H1 (cell line): Measurements from ENCODE around the gene TRAF3IP1. TPM values are rescaled to one million over a fixed set of nuclear protein-coding genes. Genes with fewer than 3 reads are reported as not detected.

ENCODE experiments used
- CTCF ChIA-PET: fragments of 300-600 bp; sonication (Branson Sonifier 250); formaldehyde crosslinking; loops from one replicate; lab custom pipeline; 2021; ENCODE audit not compliant: partially characterized antibody; lab: Charles Lee
- POLR2A ChIA-PET: fragments of 300-600 bp; sonication (Branson Sonifier 250); formaldehyde crosslinking; loops from one replicate; lab custom pipeline; 2021; ENCODE audit warnings: inconsistent platforms; ENCODE audit not compliant: partially characterized antibody; lab: Charles Lee
- DNase-seq, 2 experiments: peaks; one replicate each; pipeline versions ENCODE4 v3.0.0 to v3.0.0-alpha.2; 2010 to 2022; ENCODE audit warnings: low spot score in 2 of 2, low read depth in 1 of 2, mixed read lengths in 1 of 2
- FAIRE-seq: peaks from 2 replicates; lab custom pipeline; 2011; peaks lifted over from hg19 to GRCh38; lab: Jason Lieb, UNC
- H2AFZ ChIP-seq: 2 replicates; pipeline ENCODE4 v1.8.1; 2012; ENCODE audit warnings: low read length, inconsistent platforms
- H2AK5ac ChIP-seq: 2 replicates; pipeline ENCODE4 v1.6.1; 2013; ENCODE audit warnings: low read depth, low read length
- H2BK120ac ChIP-seq: replicated peaks from 2 replicates; pipeline ENCODE3; 2013; ENCODE audit warnings: low read depth, low read length, inconsistent platforms
- H2BK12ac ChIP-seq: 2 replicates; pipeline ENCODE4 v1.6.1; 2013; ENCODE audit warnings: low read depth, low read length
- H2BK15ac ChIP-seq: 2 replicates; pipeline ENCODE4 v1.6.1; 2013; ENCODE audit warnings: low read length
- H2BK20ac ChIP-seq: 2 replicates; pipeline ENCODE4 v1.6.1; 2013; ENCODE audit warnings: low read length
- H2BK5ac ChIP-seq: 2 replicates; pipeline ENCODE4 v1.6.1; 2013; ENCODE audit warnings: low read depth, low read length
- H3K14ac ChIP-seq: 2 replicates; pipeline ENCODE4 v1.6.1; 2013; ENCODE audit warnings: inconsistent platforms; ENCODE audit not compliant: insufficient read length
- H3K18ac ChIP-seq: 2 replicates; pipeline ENCODE4 v1.6.1; 2013; ENCODE audit warnings: low read length; ENCODE audit errors: extremely low read depth
- H3K23ac ChIP-seq: 2 replicates; pipeline ENCODE4 v1.6.1; 2013; ENCODE audit warnings: inconsistent platforms; ENCODE audit not compliant: insufficient read length
- H3K23me2 ChIP-seq: 2 replicates; pipeline ENCODE4 v1.6.1; 2013; ENCODE audit warnings: low read depth, low read length
- H3K27ac ChIP-seq: 2 replicates; pipeline ENCODE4 v1.6.1; 2011; ENCODE audit warnings: low read depth, low read length, inconsistent platforms
- H3K27me3 ChIP-seq, 4 experiments: replicated peaks in 1 of 4; 1 replicate in 1 of 4; 2 replicates in 3 of 4; pipeline versions ENCODE4 v1.6.1 to v1.8.1; 2011 to 2013; ENCODE audit warnings: low read length in 3 of 4, mild to moderate bottlenecking in 3 of 4, inconsistent platforms in 2 of 4, mixed read lengths in 2 of 4, moderate library complexity in 1 of 4; ENCODE audit not compliant: control insufficient read depth in 3 of 4, insufficient read depth in 3 of 4; ENCODE audit errors: extremely low read depth in 1 of 4
- H3K36me3 ChIP-seq, 4 experiments: 2 replicates each; pipeline versions ENCODE4 v1.6.1 to v1.8.1; 2011 to 2013; ENCODE audit warnings: mild to moderate bottlenecking in 4 of 4, low read length in 3 of 4, moderate library complexity in 2 of 4, control low read depth in 1 of 4, inconsistent platforms in 1 of 4; ENCODE audit not compliant: insufficient read depth in 4 of 4, control insufficient read depth in 2 of 4
- H3K4ac ChIP-seq: replicated peaks from 2 replicates; pipeline ENCODE3; 2013; ENCODE audit warnings: low read length, low read depth, mixed read lengths, inconsistent platforms; ENCODE audit not compliant: insufficient read length
- H3K4me1 ChIP-seq, 4 experiments: replicated peaks in 1 of 4; 1 replicate in 1 of 4; 2 replicates in 3 of 4; pipeline versions ENCODE4 v1.6.1 to v1.8.1; 2011 to 2013; ENCODE audit warnings: low read length in 3 of 4, inconsistent platforms in 2 of 4, mixed read lengths in 1 of 4; ENCODE audit not compliant: insufficient read depth in 4 of 4, control insufficient read depth in 3 of 4
- H3K4me2 ChIP-seq, 2 experiments: 2 replicates each; pipeline versions ENCODE4 v1.6.1 to v1.8.1; 2011 to 2013; ENCODE audit warnings: low read depth in 2 of 2, low read length in 2 of 2, control low read depth in 1 of 2, inconsistent platforms in 1 of 2, mild to moderate bottlenecking in 1 of 2; ENCODE audit not compliant: insufficient read depth in 1 of 2
- H3K4me3 ChIP-seq, 4 experiments: fragments of 200-600, 300-600 bp in 1 of 4; sonication (generic), shearing (Covaris generic), sonication (Bioruptor Twin) in 1 of 4; 2 replicates each; pipeline versions ENCODE4 v1.5.1 to v1.8.1; 2011 to 2016; ENCODE audit warnings: low read length in 4 of 4, low read depth in 3 of 4, control low read depth in 2 of 4, inconsistent platforms in 2 of 4, mild to moderate bottlenecking in 2 of 4, mixed read lengths in 1 of 4, moderate library complexity in 1 of 4; ENCODE audit not compliant: insufficient read depth in 2 of 4; ENCODE audit errors: extremely low read depth in 1 of 4
- H3K56ac ChIP-seq: replicated peaks from 2 replicates; pipeline ENCODE3; 2013; ENCODE audit warnings: low read depth, mild to moderate bottlenecking, mixed read lengths, low read length, inconsistent platforms; ENCODE audit not compliant: insufficient read length
- H3K79me1 ChIP-seq: 2 replicates; pipeline ENCODE4 v1.6.1; 2013; ENCODE audit warnings: low read depth, low read length, control low read depth
- H3K79me2 ChIP-seq, 2 experiments: 2 replicates each; pipeline versions ENCODE4 v1.6.1 to v1.8.1; 2012 to 2013; ENCODE audit warnings: low read length in 2 of 2, mild to moderate bottlenecking in 2 of 2, inconsistent platforms in 1 of 2; ENCODE audit not compliant: insufficient read depth in 2 of 2, control insufficient read depth in 1 of 2
- H3K9ac ChIP-seq, 4 experiments: replicated peaks in 1 of 4; 1 replicate in 1 of 4; 2 replicates in 3 of 4; pipeline versions ENCODE4 v1.6.1 to v1.8.1; 2011 to 2013; ENCODE audit warnings: low read depth in 3 of 4, low read length in 3 of 4, control low read depth in 2 of 4, mild to moderate bottlenecking in 2 of 4, moderate library complexity in 2 of 4, inconsistent platforms in 1 of 4; ENCODE audit errors: extremely low read depth in 1 of 4
- H3K9me3 ChIP-seq, 2 experiments: 2 replicates each; pipeline versions ENCODE4 v1.6.1 to v1.8.1; 2012 to 2013; ENCODE audit warnings: mild to moderate bottlenecking in 2 of 2, moderate library complexity in 2 of 2, control low read depth in 1 of 2, inconsistent platforms in 1 of 2, low read depth in 1 of 2, low read length in 1 of 2, mixed read lengths in 1 of 2; ENCODE audit not compliant: insufficient read depth in 2 of 2
- H4K20me1 ChIP-seq, 2 experiments: replicated peaks in 1 of 2; 2 replicates each; pipeline versions ENCODE3 to v1.8.1; 2011 to 2013; ENCODE audit warnings: inconsistent platforms in 2 of 2, low read length in 2 of 2, mild to moderate bottlenecking in 1 of 2; ENCODE audit not compliant: insufficient read depth in 2 of 2, control insufficient read depth in 1 of 2
- H4K5ac ChIP-seq: 2 replicates; pipeline ENCODE4 v1.6.1; 2013; ENCODE audit warnings: low read length, low read depth, mixed read lengths, inconsistent platforms; ENCODE audit not compliant: insufficient read length
- H4K8ac ChIP-seq: 2 replicates; pipeline ENCODE4 v1.8.0; 2013; ENCODE audit warnings: mild to moderate bottlenecking, moderate library complexity, low read length, inconsistent platforms; ENCODE audit not compliant: insufficient read depth; ENCODE audit errors: extremely low read depth
- H4K91ac ChIP-seq: replicated peaks from 2 replicates; pipeline ENCODE3; 2013; ENCODE audit warnings: low read length, mixed read lengths, inconsistent platforms; ENCODE audit not compliant: insufficient read length
- BACH1 ChIP-seq: IDR thresholded peaks from 2 replicates; pipeline ENCODE4 v1.6.1; 2012; ENCODE audit warnings: low read length, improper control_type of control experiment
- CBX5 ChIP-seq: fragments of 300-800, 300-1000 bp; sonication (generic); IDR thresholded peaks from 2 replicates; pipeline ENCODE4 v1.7.1; 2016; ENCODE audit warnings: antibody characterized with exemption, low read length, low read depth
- NANOG ChIP-seq: IDR thresholded peaks from 2 replicates; pipeline ENCODE4 v1.6.1; 2011; ENCODE audit warnings: low read length, low read depth, mild to moderate bottlenecking, inconsistent platforms; ENCODE audit not compliant: insufficient read depth, poor library complexity, severe bottlenecking
- NRF1 ChIP-seq: IDR thresholded peaks from 2 replicates; pipeline ENCODE4 v1.6.1; 2011; ENCODE audit warnings: mild to moderate bottlenecking, low read depth, low read length, improper control_type of control experiment
- RNF2 ChIP-seq: fragments of 200-900, 300-1000 bp; sonication (generic); IDR thresholded peaks from 2 replicates; pipeline ENCODE4 v1.7.1; 2016; ENCODE audit warnings: borderline replicate concordance, low read depth, mild to moderate bottlenecking, antibody characterized with exemption, low read length; ENCODE audit not compliant: poor library complexity, severe bottlenecking; ENCODE audit errors: missing control alignments
- SIN3A ChIP-seq, 2 experiments: IDR thresholded peaks in 1 of 2; conservative IDR thresholded peaks in 1 of 2; 2 replicates each; pipeline ENCODE4 v1.6.1; 2011 to 2012; ENCODE audit warnings: low read length in 2 of 2, improper control_type of control experiment in 1 of 2, low read depth in 1 of 2, mild to moderate bottlenecking in 1 of 2
- SIX5 ChIP-seq: IDR thresholded peaks from 2 replicates; pipeline ENCODE4 v1.6.1; 2011; ENCODE audit warnings: mild to moderate bottlenecking, low read depth, low read length
- SRF ChIP-seq: IDR thresholded peaks from 2 replicates; pipeline ENCODE4 v1.6.1; 2011; ENCODE audit warnings: mild to moderate bottlenecking, low read depth, low read length, moderate library complexity
- TBP ChIP-seq: IDR thresholded peaks from 2 replicates; pipeline ENCODE4 v1.6.1; 2011; ENCODE audit warnings: low read depth, low read length, improper control_type of control experiment
- TEAD4 ChIP-seq: IDR thresholded peaks from 2 replicates; pipeline ENCODE4 v1.6.1; 2012; ENCODE audit warnings: low read depth, low read length, inconsistent platforms, mixed read lengths
- WGBS, 2 experiments: shearing (Covaris generic) in 1 of 2; methylation state at CpG; one replicate each; pipeline versions ENCODE4 v1.1.6 to v1.1.7; 2013 to 2015; ENCODE audit warnings: low lambda C conversion rate in 2 of 2, mixed read lengths in 2 of 2, inconsistent platforms in 1 of 2, low coverage in 1 of 2, missing lambda C conversion rate in 1 of 2; ENCODE audit not compliant: insufficient replicate concordance in 2 of 2, insufficient coverage in 1 of 2, insufficient read length in 1 of 2; ENCODE audit errors: extremely low coverage in 1 of 2, missing lambda C conversion rate in 1 of 2; 5-methylcytosine and 5-hydroxymethylcytosine counted together
- polyA plus RNA-seq, 7 experiments: library from polyadenylated mRNA; depleted of rRNA in 3 of 7; stranded (reverse) in 5 of 7; unstranded in 2 of 7; fragments of >200 nt in 5 of 7; fragments of 200-250 nt in 2 of 7; gene quantifications; 1 replicate in 5 of 7; 2 replicates in 1 of 7; 4 replicates in 1 of 7; pipeline versions ENCODE4 v1.2.1 to v1.2.3, GENCODE V29; 2011 to 2013; ENCODE audit warnings: missing spikeins in 2 of 7, mixed read lengths in 2 of 7
- total RNA-seq: library from RNA; stranded (reverse); fragmentation: NEBNext Ultra II Directional; extraction: Animal tissue kit (Norgen Biotek cat#: 25700); gene quantifications from 2 replicates; pipeline ENCODE4 v1.2.1, GENCODE V29; 2021
- TF ChIP-seq, protein P1 (sequence below): IDR thresholded peaks from 2 replicates; pipeline ENCODE4 v1.6.1; 2011; ENCODE audit warnings: low read depth, mild to moderate bottlenecking, low read length; ENCODE audit not compliant: insufficient read depth
- TF ChIP-seq, protein P2 (sequence below): IDR thresholded peaks from 2 replicates; pipeline ENCODE4 v1.6.1; 2012; ENCODE audit warnings: inconsistent platforms

Gene TRAF3IP1
- total and polyA plus RNA-seq, 2 of the 8 experiments (the other 6 are each of a cell fraction or from before 2014, with no cell fraction given) = 2.3 to 17.5 TPM

DNA sequence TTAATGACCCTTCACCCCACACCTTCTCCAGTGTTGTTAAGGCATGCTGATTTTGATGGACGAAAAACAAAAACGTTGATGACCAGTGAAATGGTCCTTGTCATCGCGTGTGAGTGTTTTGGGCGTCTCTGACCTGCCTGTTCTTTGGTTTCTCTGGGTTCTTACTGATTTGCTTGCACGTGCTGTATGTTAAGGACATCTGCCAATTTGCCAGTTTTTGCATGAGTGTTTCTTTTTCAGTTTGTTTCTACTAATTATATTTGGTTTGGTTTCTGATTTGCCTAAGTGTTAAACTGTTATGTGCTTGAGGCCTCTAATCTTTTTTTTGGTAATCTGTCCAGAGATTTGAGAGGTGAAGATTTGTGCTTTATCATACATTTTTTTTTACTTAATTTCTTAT is 14.6 kb downstream of the TRAF3IP1 start:
- H3K23me2 ChIP-seq = no peaks in the 10 kb centered on the region
- H2BK15ac ChIP-seq = no peak overlapping the region
- CTCF ChIA-PET = interaction anchor here (4.8 kb wide), 1 partner anchor 22 kb away, joined by 18 read pairs; no protein-coding TSS in a partner anchor
- H3K79me1 ChIP-seq = no peaks in the 10 kb centered on the region; the same call in none of the 2 replicates
- no peak overlapping the region for H3K4me3 ChIP-seq
- no peaks in the 10 kb centered on the region for H3K79me2 ChIP-seq
- H4K20me1 ChIP-seq = peaks cover 0 to 6% of the 10 kb centered on the region in 2 experiments
- H2BK20ac ChIP-seq = no peak overlapping the region
- no peak overlapping the region for H3K23ac ChIP-seq
- DNase-seq = no peak
- H3K18ac ChIP-seq = no peak overlapping the region
- no peak overlapping the region for H2BK120ac ChIP-seq
- no peak for FAIRE-seq
- H2BK5ac ChIP-seq = no peak overlapping the region
- no peak overlapping the region for H2AK5ac ChIP-seq
- 93% methylated on average over 6 of the region's 6 CpGs; no CpG with 5 or more reads in 1 of the 2 experiments for WGBS, 2 experiments
- no peaks in the 10 kb centered on the region for H3K9me3 ChIP-seq
- no peak overlapping the region for H3K9ac ChIP-seq
- no peak overlapping the region for H3K4ac ChIP-seq
- POLR2A ChIA-PET = no interaction called here
- no peak overlapping the region for H2AFZ ChIP-seq
- H3K27me3 ChIP-seq = no peaks in the 10 kb centered on the region
- TF ChIP-seq, protein P1, sequence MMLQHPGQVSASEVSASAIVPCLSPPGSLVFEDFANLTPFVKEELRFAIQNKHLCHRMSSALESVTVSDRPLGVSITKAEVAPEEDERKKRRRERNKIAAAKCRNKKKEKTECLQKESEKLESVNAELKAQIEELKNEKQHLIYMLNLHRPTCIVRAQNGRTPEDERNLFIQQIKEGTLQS = no peak
- TF ChIP-seq SIN3A (conservative IDR thresholded peaks at IDR 0.05 in 1 of 2, IDR thresholded peaks at IDR 0.05 in 1 of 2; ENCODE audit: low read depth in 1 of 2, low read length in 2 of 2) (no peak), BACH1 (no peak), NANOG (no peak), SIX5 (no peak), TBP (no peak), TEAD4 (no peak), CBX5 (no peak), SRF (no peak), RNF2 (no peak), NRF1 (no peak)
- TF ChIP-seq, protein P2, sequence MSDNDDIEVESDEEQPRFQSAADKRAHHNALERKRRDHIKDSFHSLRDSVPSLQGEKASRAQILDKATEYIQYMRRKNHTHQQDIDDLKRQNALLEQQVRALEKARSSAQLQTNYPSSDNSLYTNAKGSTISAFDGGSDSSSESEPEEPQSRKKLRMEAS = no peak
- TF ChIP-seq, all 59 proteins: peak for 0
- H4K91ac ChIP-seq = no peak overlapping the region
- no peak overlapping the region for H3K56ac ChIP-seq
- H2BK12ac ChIP-seq = no peak overlapping the region
- H3K27ac ChIP-seq = no peak overlapping the region
- no peak overlapping the region for H4K5ac ChIP-seq
- peaks cover 0 to 4% (median 0%) of the 10 kb centered on the region in 4 experiments; a peak in 2 of 8 replicates for H3K36me3 ChIP-seq
- H3K14ac ChIP-seq = no peak overlapping the region
- no peak overlapping the region for H4K8ac ChIP-seq
- no peak overlapping the region for H3K4me2 ChIP-seq
- no peaks in the 10 kb centered on the region for H3K4me1 ChIP-seq
